K562 (cell line): ENCODE results near the gene TCF3. TPM values are rescaled to one million over a fixed set of nuclear protein-coding genes. Genes with fewer than 3 reads are reported as not detected.
A peak's percentile ranks its signal among the peaks of the same experiment; 100 is the strongest.

Experiments
- JUN ChIP-seq, 2 experiments: sonication (generic) in 1 of 2; formaldehyde crosslinking in 1 of 2; IDR thresholded peaks; 2 replicates each; pipeline versions ENCODE4 v1.6.1 to v1.8.0; 2012 to 2022; ENCODE audit warnings: borderline replicate concordance in 2 of 2, mild to moderate bottlenecking in 2 of 2, improper control_type of control experiment in 1 of 2, low read depth in 1 of 2, low read length in 1 of 2, missing genetic modification reagents in 1 of 2
- NRF1 ChIP-seq, 2 experiments: fragments of 450-650 bp; IDR thresholded peaks in 1 of 2; conservative IDR thresholded peaks in 1 of 2; 2 replicates each; pipeline ENCODE4 v1.6.1; 2014; ENCODE audit warnings: mild to moderate bottlenecking in 2 of 2
- ZMIZ1 ChIP-seq, 2 experiments: fragments of 150-350 bp in 1 of 2; IDR thresholded peaks; 2 replicates each; pipeline ENCODE4 v1.6.1; 2012 to 2016; ENCODE audit warnings: low read depth in 2 of 2, low read length in 2 of 2, mild to moderate bottlenecking in 1 of 2, moderate library complexity in 1 of 2
- ZNF146 ChIP-seq: IDR thresholded peaks from one replicate; pipeline ENCODE4 v1.6.1; 2018; ENCODE audit warnings: missing compliant biosample characterization; ENCODE audit not compliant: unreplicated experiment
- polyA plus RNA-seq, 8 experiments: library from polyadenylated mRNA; depleted of rRNA in 4 of 8; stranded (reverse) in 5 of 8; unstranded in 3 of 8; fragments of >200 nt; fragmentation: Nextera tagmentation in 2 of 8; fragmentation: Illumina TruSeq in 1 of 8; extraction: Ambion mirVana in 2 of 8; extraction: Trizol in 1 of 8; gene quantifications; 2 replicates each; pipeline versions ENCODE4 v1.2.1 to v1.2.3, GENCODE V29; 2011 to 2014; ENCODE audit warnings: inconsistent platforms in 1 of 8, missing spikeins in 1 of 8
- total RNA-seq, 7 experiments: library from RNA; depleted of rRNA in 6 of 7; stranded (reverse); fragments of >200 nt in 6 of 7; fragmentation: Illumina TruSeq in 2 of 7; extraction: Trizol in 2 of 7; gene quantifications; 2 replicates each; pipeline versions ENCODE4 v1.2.1 to v1.2.3, GENCODE V29; 2011 to 2021; ENCODE audit warnings: low replicate concordance in 1 of 7
- TF ChIP-seq, protein P1 (sequence below): fragments of 450-650 bp; IDR thresholded peaks from 2 replicates; pipeline ENCODE4 v1.6.1; 2016; ENCODE audit warnings: mild to moderate bottlenecking, moderate library complexity
- TF ChIP-seq, protein P2 (sequence below): sonication (generic); formaldehyde crosslinking; IDR thresholded peaks from 2 replicates; pipeline ENCODE4 v1.8.0; 2022; ENCODE audit warnings: missing genetic modification reagents, mild to moderate bottlenecking, moderate library complexity, borderline replicate concordance
- TF ChIP-seq, protein P3 (sequence below): sonication (generic); formaldehyde crosslinking; IDR thresholded peaks from 2 replicates; pipeline ENCODE4 v1.9.0; 2022; ENCODE audit warnings: mild to moderate bottlenecking, missing genetic modification reagents

The TCF3 gene
- total and polyA plus RNA-seq, 9 of the 15 experiments (the other 6 are each of a cell fraction or from before 2014, with no cell fraction given): 5.6 to 259 (median 84.0) TPM

- TF ChIP-seq, protein P1, sequence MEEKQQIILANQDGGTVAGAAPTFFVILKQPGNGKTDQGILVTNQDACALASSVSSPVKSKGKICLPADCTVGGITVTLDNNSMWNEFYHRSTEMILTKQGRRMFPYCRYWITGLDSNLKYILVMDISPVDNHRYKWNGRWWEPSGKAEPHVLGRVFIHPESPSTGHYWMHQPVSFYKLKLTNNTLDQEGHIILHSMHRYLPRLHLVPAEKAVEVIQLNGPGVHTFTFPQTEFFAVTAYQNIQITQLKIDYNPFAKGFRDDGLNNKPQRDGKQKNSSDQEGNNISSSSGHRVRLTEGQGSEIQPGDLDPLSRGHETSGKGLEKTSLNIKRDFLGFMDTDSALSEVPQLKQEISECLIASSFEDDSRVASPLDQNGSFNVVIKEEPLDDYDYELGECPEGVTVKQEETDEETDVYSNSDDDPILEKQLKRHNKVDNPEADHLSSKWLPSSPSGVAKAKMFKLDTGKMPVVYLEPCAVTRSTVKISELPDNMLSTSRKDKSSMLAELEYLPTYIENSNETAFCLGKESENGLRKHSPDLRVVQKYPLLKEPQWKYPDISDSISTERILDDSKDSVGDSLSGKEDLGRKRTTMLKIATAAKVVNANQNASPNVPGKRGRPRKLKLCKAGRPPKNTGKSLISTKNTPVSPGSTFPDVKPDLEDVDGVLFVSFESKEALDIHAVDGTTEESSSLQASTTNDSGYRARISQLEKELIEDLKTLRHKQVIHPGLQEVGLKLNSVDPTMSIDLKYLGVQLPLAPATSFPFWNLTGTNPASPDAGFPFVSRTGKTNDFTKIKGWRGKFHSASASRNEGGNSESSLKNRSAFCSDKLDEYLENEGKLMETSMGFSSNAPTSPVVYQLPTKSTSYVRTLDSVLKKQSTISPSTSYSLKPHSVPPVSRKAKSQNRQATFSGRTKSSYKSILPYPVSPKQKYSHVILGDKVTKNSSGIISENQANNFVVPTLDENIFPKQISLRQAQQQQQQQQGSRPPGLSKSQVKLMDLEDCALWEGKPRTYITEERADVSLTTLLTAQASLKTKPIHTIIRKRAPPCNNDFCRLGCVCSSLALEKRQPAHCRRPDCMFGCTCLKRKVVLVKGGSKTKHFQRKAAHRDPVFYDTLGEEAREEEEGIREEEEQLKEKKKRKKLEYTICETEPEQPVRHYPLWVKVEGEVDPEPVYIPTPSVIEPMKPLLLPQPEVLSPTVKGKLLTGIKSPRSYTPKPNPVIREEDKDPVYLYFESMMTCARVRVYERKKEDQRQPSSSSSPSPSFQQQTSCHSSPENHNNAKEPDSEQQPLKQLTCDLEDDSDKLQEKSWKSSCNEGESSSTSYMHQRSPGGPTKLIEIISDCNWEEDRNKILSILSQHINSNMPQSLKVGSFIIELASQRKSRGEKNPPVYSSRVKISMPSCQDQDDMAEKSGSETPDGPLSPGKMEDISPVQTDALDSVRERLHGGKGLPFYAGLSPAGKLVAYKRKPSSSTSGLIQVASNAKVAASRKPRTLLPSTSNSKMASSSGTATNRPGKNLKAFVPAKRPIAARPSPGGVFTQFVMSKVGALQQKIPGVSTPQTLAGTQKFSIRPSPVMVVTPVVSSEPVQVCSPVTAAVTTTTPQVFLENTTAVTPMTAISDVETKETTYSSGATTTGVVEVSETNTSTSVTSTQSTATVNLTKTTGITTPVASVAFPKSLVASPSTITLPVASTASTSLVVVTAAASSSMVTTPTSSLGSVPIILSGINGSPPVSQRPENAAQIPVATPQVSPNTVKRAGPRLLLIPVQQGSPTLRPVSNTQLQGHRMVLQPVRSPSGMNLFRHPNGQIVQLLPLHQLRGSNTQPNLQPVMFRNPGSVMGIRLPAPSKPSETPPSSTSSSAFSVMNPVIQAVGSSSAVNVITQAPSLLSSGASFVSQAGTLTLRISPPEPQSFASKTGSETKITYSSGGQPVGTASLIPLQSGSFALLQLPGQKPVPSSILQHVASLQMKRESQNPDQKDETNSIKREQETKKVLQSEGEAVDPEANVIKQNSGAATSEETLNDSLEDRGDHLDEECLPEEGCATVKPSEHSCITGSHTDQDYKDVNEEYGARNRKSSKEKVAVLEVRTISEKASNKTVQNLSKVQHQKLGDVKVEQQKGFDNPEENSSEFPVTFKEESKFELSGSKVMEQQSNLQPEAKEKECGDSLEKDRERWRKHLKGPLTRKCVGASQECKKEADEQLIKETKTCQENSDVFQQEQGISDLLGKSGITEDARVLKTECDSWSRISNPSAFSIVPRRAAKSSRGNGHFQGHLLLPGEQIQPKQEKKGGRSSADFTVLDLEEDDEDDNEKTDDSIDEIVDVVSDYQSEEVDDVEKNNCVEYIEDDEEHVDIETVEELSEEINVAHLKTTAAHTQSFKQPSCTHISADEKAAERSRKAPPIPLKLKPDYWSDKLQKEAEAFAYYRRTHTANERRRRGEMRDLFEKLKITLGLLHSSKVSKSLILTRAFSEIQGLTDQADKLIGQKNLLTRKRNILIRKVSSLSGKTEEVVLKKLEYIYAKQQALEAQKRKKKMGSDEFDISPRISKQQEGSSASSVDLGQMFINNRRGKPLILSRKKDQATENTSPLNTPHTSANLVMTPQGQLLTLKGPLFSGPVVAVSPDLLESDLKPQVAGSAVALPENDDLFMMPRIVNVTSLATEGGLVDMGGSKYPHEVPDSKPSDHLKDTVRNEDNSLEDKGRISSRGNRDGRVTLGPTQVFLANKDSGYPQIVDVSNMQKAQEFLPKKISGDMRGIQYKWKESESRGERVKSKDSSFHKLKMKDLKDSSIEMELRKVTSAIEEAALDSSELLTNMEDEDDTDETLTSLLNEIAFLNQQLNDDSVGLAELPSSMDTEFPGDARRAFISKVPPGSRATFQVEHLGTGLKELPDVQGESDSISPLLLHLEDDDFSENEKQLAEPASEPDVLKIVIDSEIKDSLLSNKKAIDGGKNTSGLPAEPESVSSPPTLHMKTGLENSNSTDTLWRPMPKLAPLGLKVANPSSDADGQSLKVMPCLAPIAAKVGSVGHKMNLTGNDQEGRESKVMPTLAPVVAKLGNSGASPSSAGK: peak; percentile 51; the same call in 1 of the 2 replicates
- TF ChIP-seq, protein P2, sequence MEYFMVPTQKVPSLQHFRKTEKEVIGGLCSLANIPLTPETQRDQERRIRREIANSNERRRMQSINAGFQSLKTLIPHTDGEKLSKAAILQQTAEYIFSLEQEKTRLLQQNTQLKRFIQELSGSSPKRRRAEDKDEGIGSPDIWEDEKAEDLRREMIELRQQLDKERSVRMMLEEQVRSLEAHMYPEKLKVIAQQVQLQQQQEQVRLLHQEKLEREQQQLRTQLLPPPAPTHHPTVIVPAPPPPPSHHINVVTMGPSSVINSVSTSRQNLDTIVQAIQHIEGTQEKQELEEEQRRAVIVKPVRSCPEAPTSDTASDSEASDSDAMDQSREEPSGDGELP: peak; percentile 85
- TF ChIP-seq, protein P3, sequence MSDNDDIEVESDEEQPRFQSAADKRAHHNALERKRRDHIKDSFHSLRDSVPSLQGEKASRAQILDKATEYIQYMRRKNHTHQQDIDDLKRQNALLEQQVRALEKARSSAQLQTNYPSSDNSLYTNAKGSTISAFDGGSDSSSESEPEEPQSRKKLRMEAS (CRISPR knock-in tag): peak; percentile 94
- peak; percentile 12; the same call in 1 of the 2 replicates for TF ChIP-seq JUN (IDR thresholded peaks at IDR 0.05; ENCODE audit: borderline replicate concordance, low read depth, low read length)
- no peak for TF ChIP-seq JUN (CRISPR knock-in tag; IDR thresholded peaks at IDR 0.05; ENCODE audit: borderline replicate concordance)
- TF ChIP-seq NRF1 (conservative IDR thresholded peaks at IDR 0.05 in 1 of 2, IDR thresholded peaks at IDR 0.05 in 1 of 2): peak; percentile 95 to 96
- TF ChIP-seq ZNF146 (CRISPR knock-in tag): no peak
- 0 out of 4 replicates have a peak, but pooled peaks of 1 of the 2 experiments have one; percentile 5 for TF ChIP-seq ZMIZ1 (IDR thresholded peaks at IDR 0.05; ENCODE audit: low read depth in 2 of 2, low read length in 2 of 2)
Observed at GRCh38 chr19:1605236-1606137, 46.9 kb downstream of the TCF3 start, which contains the start of gene UQCR11 (continued).
